HepG2 (cell line): ENCODE results near the gene PRCD. TPM values are rescaled to one million over a fixed set of nuclear protein-coding genes. Genes with fewer than 3 reads are reported as not detected.

Experiments used
- ATAC-seq: fragments of 200-7000 bp; cut with Tn5 transposase; 3 replicates; pipeline ENCODE4 v1.9.1; 2020; ENCODE audit warnings: mild to moderate bottlenecking, moderate library complexity
- BruUV-seq: library from RNA; stranded (reverse); fragments of 400-500 nt; replicated peaks from 2 replicates; lab custom pipeline; 2021; lab: Mats Ljungman, UMichigan
- CTCF ChIA-PET: fragments of 300-600 bp; formaldehyde crosslinking; extraction: SDS; loops from one replicate; lab custom pipeline; 2021; ENCODE audit warnings: low total read pairs, inconsistent platforms, low intra/inter-chr PET ratio; lab: Yijun Ruan, JAX
- POLR2A ChIA-PET: fragments of 350-600 bp; sonication (Branson Sonifier 250); formaldehyde crosslinking; loops from one replicate; lab custom pipeline; 2020; ENCODE audit warnings: antibody characterized with exemption, inconsistent platforms; lab: Yijun Ruan, JAX
- DNase-seq: peaks from one replicate; pipeline ENCODE4 v3.0.0-alpha.2; 2015; ENCODE audit warnings: low spot score
- FAIRE-seq: peaks from 3 replicates; lab custom pipeline; 2011; peaks lifted over from hg19 to GRCh38; lab: Jason Lieb, UNC
- H2AFZ ChIP-seq: one replicate; pipeline ENCODE4 v1.6.1; 2011; ENCODE audit warnings: low read length, inconsistent platforms
- H3K27ac ChIP-seq: fragments of 300-600 bp; 3 replicates; pipeline ENCODE4 v1.8.0; 2011; ENCODE audit warnings: mixed run types, mild to moderate bottlenecking, mixed read lengths, low read length, inconsistent platforms; ENCODE audit not compliant: insufficient read depth; ENCODE audit errors: extremely low read length
- H3K27me3 ChIP-seq, 2 experiments: fragments of 200-600 bp in 1 of 2; 2 replicates in 1 of 2; 3 replicates in 1 of 2; pipeline versions ENCODE4 v1.6.0 to v1.8.0; 2011; ENCODE audit warnings: low read length in 2 of 2, mild to moderate bottlenecking in 2 of 2, moderate library complexity in 2 of 2, inconsistent platforms in 1 of 2; ENCODE audit not compliant: insufficient read depth in 2 of 2, control insufficient read depth in 1 of 2
- H3K36me3 ChIP-seq, 2 experiments: fragments of 200-600 bp in 1 of 2; replicated peaks in 1 of 2; 2 replicates in 1 of 2; 3 replicates in 1 of 2; pipeline versions ENCODE4 v1.5.1 to v1.8.0; 2011; ENCODE audit warnings: low read length in 2 of 2, inconsistent platforms in 1 of 2; ENCODE audit not compliant: insufficient read depth in 2 of 2, control insufficient read depth in 1 of 2
- H3K4me1 ChIP-seq: 2 replicates; pipeline ENCODE4 v1.5.1; 2012; ENCODE audit warnings: low read length, inconsistent platforms; ENCODE audit not compliant: insufficient read depth
- H3K4me2 ChIP-seq: 2 replicates; pipeline ENCODE4 v1.6.0; 2011; ENCODE audit warnings: low read depth, low read length, inconsistent platforms
- H3K4me3 ChIP-seq, 3 experiments: fragments of 200-600 bp in 1 of 3; sonication (generic), shearing (Covaris generic) in 1 of 3; replicated peaks in 1 of 3; 2 replicates each; pipeline ENCODE4 v1.5.1; 2011 to 2016; ENCODE audit warnings: low read length in 3 of 3, inconsistent platforms in 2 of 3, low read depth in 2 of 3, mild to moderate bottlenecking in 2 of 3, control low read depth in 1 of 3, mixed read lengths in 1 of 3; ENCODE audit not compliant: insufficient read depth in 1 of 3
- H3K79me2 ChIP-seq: one replicate; pipeline ENCODE4 v1.6.1; 2011; ENCODE audit warnings: low read length, inconsistent platforms; ENCODE audit not compliant: insufficient read depth
- H3K9ac ChIP-seq: 2 replicates; pipeline ENCODE4 v1.6.0; 2011; ENCODE audit warnings: mild to moderate bottlenecking, low read depth, low read length, inconsistent platforms; ENCODE audit not compliant: insufficient read depth
- H3K9me3 ChIP-seq: 2 replicates; pipeline ENCODE4 v1.5.1; 2012; ENCODE audit warnings: mild to moderate bottlenecking, low read length
- H4K20me1 ChIP-seq: 2 replicates; pipeline ENCODE4 v1.6.0; 2011; ENCODE audit warnings: inconsistent platforms, mild to moderate bottlenecking, low read length, moderate library complexity; ENCODE audit not compliant: insufficient read depth
- AKAP8 ChIP-seq: sonication (generic); formaldehyde crosslinking; IDR thresholded peaks from 2 replicates; pipeline ENCODE4 v1.5.1; 2020; ENCODE audit warnings: mild to moderate bottlenecking, missing genetic modification reagents
- CENPT ChIP-seq: sonication (generic); formaldehyde crosslinking; IDR thresholded peaks from 2 replicates; pipeline ENCODE4 v1.8.0; 2022; ENCODE audit warnings: low read depth, mild to moderate bottlenecking, moderate library complexity, missing genetic modification reagents
- NFKB2 ChIP-seq: sonication (generic); formaldehyde crosslinking; IDR thresholded peaks from 2 replicates; pipeline ENCODE4 v1.4.0; 2020; ENCODE audit warnings: missing genetic modification reagents, borderline replicate concordance
- SPEN ChIP-seq: sonication (generic); formaldehyde crosslinking; IDR thresholded peaks from 2 replicates; pipeline ENCODE4 v1.5.1; 2020; ENCODE audit warnings: low read depth, mild to moderate bottlenecking, missing genetic modification reagents
- ZSCAN9 ChIP-seq: IDR thresholded peaks from 2 replicates; pipeline ENCODE4 v1.6.1; 2016; ENCODE audit warnings: borderline replicate concordance
- WGBS: methylation state at CpG from one replicate; pipeline ENCODE4 v1.1.6; 2017; ENCODE audit warnings: low lambda C conversion rate; 5-methylcytosine and 5-hydroxymethylcytosine counted together
- in situ Hi-C: cut with HindIII; loops from 2 replicates; pipeline ENCODE4 v1.10.0; 2017; ENCODE audit warnings: low pct_unique_long_range_greater_than_20kb; ENCODE audit not compliant: extremely low pct_ligation_motif_present
- intact Hi-C: fragments of 100-400 bp; cut with micrococcal nuclease; formaldehyde crosslinking; loops from one replicate; pipeline ENCODE4 v1.10.0; 2022; ENCODE audit not compliant: unreplicated experiment
- polyA plus RNA-seq, 8 experiments: library from polyadenylated mRNA; depleted of rRNA in 3 of 8; stranded (reverse) in 7 of 8; unstranded in 1 of 8; fragments of >200 nt; fragmentation: Illumina TruSeq in 4 of 8; extraction: Trizol in 4 of 8; gene quantifications; 2 replicates each; pipeline versions ENCODE4 v1.2.1 to v1.2.3, GENCODE V29; 2011 to 2016; ENCODE audit warnings: low read depth in 4 of 8, missing spikeins in 1 of 8, mixed read lengths in 1 of 8; ENCODE audit not compliant: insufficient read depth in 1 of 8
- total RNA-seq, 5 experiments: library from RNA; depleted of rRNA; stranded (reverse); fragments of >200 nt; fragmentation: Illumina TruSeq; extraction: Trizol; gene quantifications; 2 replicates each; pipeline ENCODE4 v1.2.3, GENCODE V29; 2016; ENCODE audit warnings: low read depth in 1 of 5
- TF ChIP-seq, protein P1 (sequence below): sonication (generic); formaldehyde crosslinking; IDR thresholded peaks from 2 replicates; pipeline ENCODE4 v1.4.0; 2020; ENCODE audit warnings: missing genetic modification reagents
- TF ChIP-seq, protein P2 (sequence below): sonication (generic); formaldehyde crosslinking; IDR thresholded peaks from 2 replicates; pipeline ENCODE4 v1.4.0; 2020; ENCODE audit warnings: missing genetic modification reagents

PRCD gene
- total and polyA plus RNA-seq, 2 of the 13 experiments (the other 11 are each of a cell fraction or from before 2014, with no cell fraction given), result 0.51 TPM; not detected in 1

DNA sequence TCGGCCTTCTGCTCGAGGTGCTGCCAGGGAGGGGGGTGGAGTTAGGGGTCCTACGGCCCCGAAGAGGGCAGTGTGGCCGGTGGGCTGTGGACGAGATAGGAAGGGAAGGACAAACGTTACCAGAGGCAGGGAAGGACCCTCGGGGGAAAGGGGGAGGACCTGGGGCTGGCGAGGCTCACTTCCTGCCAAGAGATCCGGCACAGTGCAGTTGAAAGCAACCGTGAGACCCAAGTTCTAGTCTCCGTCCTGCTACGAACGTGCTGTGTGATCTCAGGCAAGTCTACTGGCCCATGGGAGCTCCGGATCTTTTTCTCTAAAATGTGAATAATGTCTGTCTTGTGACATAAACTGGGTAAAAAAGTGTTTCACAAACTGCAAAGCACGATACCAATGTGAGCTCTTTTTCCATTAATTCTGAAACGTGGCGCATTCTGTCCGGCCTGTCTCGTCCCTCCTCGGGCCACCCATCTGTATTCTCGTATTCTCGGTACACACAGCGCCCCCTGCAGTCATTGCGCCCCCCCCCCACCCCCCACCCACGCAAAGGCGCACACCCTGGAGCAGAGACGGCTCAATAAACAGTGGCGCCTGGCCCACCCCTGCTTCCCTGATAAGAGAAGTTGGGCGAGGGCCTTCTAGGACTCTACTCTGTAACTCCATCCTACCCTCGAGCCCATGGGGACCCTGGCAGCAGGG, 11.2 kb upstream of the PRCD start:
- Histone ChIP-seq H3K4me2 (peak overlapping the region; percentile 48; the same call in 1 of the 2 replicates), H3K9ac (0 out of 2 replicates have a peak overlapping the region, but pooled peaks have one; percentile 8), H3K79me2 (no peaks in the 10 kb centered on the region), H2AFZ (no peak overlapping the region), H3K27me3 (no peaks in the 10 kb centered on the region), H3K27ac (peak overlapping the region; percentile 60), H3K36me3 (no peaks in the 10 kb centered on the region), H3K9me3 (no peaks in the 10 kb centered on the region), H3K4me3 (no peak overlapping the region), H4K20me1 (no peaks in the 10 kb centered on the region), H3K4me1 (peaks cover 91% of the 10 kb centered on the region)
- ChIA-PET CTCF (no interaction called here), POLR2A (interaction anchor here (2.1 to 4.0 kb wide), 3 partner anchors 23 to 30 kb away, joined by 12 to 19 read pairs (median 14); no protein-coding TSS in a partner anchor)
- DNase-seq (no peak), ATAC-seq (no peak), FAIRE-seq (no peak)
- BruUV-seq, result TSS peak; percentile 30
- intact Hi-C loops, result no loop called here
- TF ChIP-seq SPEN (CRISPR knock-in tag) (0 out of 2 replicates have a peak, but pooled peaks have one; percentile 21), AKAP8 (CRISPR knock-in tag) (0 out of 2 replicates have a peak, but pooled peaks have one; percentile 36), NFKB2 (CRISPR knock-in tag) (0 out of 2 replicates have a peak, but pooled peaks have one; percentile 28), ZSCAN9 (CRISPR knock-in tag) (no peak), CENPT (CRISPR knock-in tag) (no peak)
- TF ChIP-seq, protein P1, sequence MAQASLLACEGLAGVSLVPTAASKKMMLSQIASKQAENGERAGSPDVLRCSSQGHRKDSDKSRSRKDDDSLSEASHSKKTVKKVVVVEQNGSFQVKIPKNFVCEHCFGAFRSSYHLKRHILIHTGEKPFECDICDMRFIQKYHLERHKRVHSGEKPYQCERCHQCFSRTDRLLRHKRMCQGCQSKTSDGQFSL, result peak; percentile 74; the same call in 1 of the 2 replicates
- TF ChIP-seq, protein P2, sequence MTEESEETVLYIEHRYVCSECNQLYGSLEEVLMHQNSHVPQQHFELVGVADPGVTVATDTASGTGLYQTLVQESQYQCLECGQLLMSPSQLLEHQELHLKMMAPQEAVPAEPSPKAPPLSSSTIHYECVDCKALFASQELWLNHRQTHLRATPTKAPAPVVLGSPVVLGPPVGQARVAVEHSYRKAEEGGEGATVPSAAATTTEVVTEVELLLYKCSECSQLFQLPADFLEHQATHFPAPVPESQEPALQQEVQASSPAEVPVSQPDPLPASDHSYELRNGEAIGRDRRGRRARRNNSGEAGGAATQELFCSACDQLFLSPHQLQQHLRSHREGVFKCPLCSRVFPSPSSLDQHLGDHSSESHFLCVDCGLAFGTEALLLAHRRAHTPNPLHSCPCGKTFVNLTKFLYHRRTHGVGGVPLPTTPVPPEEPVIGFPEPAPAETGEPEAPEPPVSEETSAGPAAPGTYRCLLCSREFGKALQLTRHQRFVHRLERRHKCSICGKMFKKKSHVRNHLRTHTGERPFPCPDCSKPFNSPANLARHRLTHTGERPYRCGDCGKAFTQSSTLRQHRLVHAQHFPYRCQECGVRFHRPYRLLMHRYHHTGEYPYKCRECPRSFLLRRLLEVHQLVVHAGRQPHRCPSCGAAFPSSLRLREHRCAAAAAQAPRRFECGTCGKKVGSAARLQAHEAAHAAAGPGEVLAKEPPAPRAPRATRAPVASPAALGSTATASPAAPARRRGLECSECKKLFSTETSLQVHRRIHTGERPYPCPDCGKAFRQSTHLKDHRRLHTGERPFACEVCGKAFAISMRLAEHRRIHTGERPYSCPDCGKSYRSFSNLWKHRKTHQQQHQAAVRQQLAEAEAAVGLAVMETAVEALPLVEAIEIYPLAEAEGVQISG, result 0 out of 2 replicates have a peak, but pooled peaks have one; percentile 13
- 82% methylated on average over 31 of the region's 31 CpGs for WGBS
- in situ Hi-C loops, result no loop called here
